OCI-LY1 (cell line): ENCODE data around the gene CAPN2.

Experiments used
- EZH2 ChIP-seq: fragments of 200-600 bp; sonication (generic), shearing (Covaris generic); IDR thresholded peaks from 2 replicates; pipeline ENCODE4 v1.8.0; 2017; ENCODE audit warnings: borderline replicate concordance, mixed run types, mild to moderate bottlenecking, antibody characterized with exemption, low read length, moderate library complexity, mixed read lengths
- TF ChIP-seq, protein P1 (sequence below): fragments of 200-600 bp; sonication (generic), shearing (Covaris generic); IDR thresholded peaks from 2 replicates; pipeline ENCODE4 v1.5.1; 2017; ENCODE audit warnings: mild to moderate bottlenecking, antibody characterized with exemption, low read length, moderate library complexity, mixed read lengths

DNA sequence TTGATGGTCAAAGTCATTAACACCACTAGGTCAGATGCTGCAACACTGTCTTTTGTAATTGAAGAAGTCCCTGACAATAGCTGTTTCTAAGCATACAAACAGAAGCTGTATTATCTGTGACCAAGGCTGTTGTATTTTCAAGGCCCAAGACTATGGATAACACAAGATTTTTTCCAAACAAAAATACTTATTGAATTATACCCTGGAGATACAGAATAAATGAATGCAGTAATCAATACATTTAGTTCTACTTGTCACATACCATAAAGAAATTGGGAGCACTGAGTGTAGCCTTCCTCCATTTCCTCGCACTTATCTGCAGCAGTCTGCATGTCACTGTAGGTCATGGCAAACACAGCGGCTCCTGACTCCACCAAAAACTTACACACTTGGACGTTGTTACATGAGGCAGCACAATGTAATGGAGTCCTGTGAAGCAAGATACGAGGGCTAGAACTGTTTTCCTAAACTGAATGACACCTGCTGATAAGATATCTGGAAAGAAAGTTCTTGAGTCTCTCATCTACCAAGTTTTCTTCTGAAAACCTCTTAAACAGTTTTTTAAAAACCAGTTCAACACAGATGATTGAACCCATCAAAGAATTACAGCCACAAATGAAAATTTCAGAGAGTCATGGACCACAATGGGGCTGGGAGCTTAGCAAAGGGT, 76.5 kb downstream of the CAPN2 start:
- TF ChIP-seq, protein P1, sequence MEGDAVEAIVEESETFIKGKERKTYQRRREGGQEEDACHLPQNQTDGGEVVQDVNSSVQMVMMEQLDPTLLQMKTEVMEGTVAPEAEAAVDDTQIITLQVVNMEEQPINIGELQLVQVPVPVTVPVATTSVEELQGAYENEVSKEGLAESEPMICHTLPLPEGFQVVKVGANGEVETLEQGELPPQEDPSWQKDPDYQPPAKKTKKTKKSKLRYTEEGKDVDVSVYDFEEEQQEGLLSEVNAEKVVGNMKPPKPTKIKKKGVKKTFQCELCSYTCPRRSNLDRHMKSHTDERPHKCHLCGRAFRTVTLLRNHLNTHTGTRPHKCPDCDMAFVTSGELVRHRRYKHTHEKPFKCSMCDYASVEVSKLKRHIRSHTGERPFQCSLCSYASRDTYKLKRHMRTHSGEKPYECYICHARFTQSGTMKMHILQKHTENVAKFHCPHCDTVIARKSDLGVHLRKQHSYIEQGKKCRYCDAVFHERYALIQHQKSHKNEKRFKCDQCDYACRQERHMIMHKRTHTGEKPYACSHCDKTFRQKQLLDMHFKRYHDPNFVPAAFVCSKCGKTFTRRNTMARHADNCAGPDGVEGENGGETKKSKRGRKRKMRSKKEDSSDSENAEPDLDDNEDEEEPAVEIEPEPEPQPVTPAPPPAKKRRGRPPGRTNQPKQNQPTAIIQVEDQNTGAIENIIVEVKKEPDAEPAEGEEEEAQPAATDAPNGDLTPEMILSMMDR = no peak
- TF ChIP-seq EZH2 = no peak
